HepG2 (cell line): ENCODE measurements around the gene SLC23A3. TPM values are rescaled to one million over a fixed set of nuclear protein-coding genes. Genes with fewer than 3 reads are reported as not detected.
A peak's percentile ranks its signal among the peaks of the same experiment; 100 is the strongest.

Experiments used
- BORCS8-MEF2B ChIP-seq: sonication (generic); formaldehyde crosslinking; IDR thresholded peaks from 2 replicates; pipeline ENCODE4 v1.8.0; 2022; ENCODE audit warnings: mild to moderate bottlenecking, missing genetic modification reagents
- CCDC6 ChIP-seq: sonication (generic); formaldehyde crosslinking; IDR thresholded peaks from 2 replicates; pipeline ENCODE4 v1.8.1; 2022; ENCODE audit warnings: mild to moderate bottlenecking, missing genetic modification reagents, moderate library complexity
- DRAP1 ChIP-seq: IDR thresholded peaks from 2 replicates; pipeline ENCODE4 v1.6.1; 2016; ENCODE audit warnings: missing genetic modification reagents, missing compliant biosample characterization
- FOXC1 ChIP-seq: sonication (generic); formaldehyde crosslinking; IDR thresholded peaks from 2 replicates; pipeline ENCODE4 v1.8.0; 2022; ENCODE audit warnings: mild to moderate bottlenecking, missing genetic modification reagents, borderline replicate concordance
- FOXP1 ChIP-seq, 2 experiments: fragments of 450-650 bp in 1 of 2; IDR thresholded peaks; 2 replicates each; pipeline ENCODE4 v1.6.1; 2017 to 2018; ENCODE audit warnings: antibody characterized with exemption in 1 of 2
- GTF2F1 ChIP-seq: fragments of 150-350 bp; IDR thresholded peaks from 2 replicates; pipeline ENCODE4 v1.6.1; 2014; ENCODE audit warnings: low read length
- NFYB ChIP-seq: sonication (generic); formaldehyde crosslinking; IDR thresholded peaks from 2 replicates; pipeline ENCODE4 v1.4.0; 2020; ENCODE audit warnings: missing genetic modification reagents
- POGZ ChIP-seq: sonication (generic); formaldehyde crosslinking; IDR thresholded peaks from 2 replicates; pipeline ENCODE4 v1.4.0; 2020; ENCODE audit warnings: mild to moderate bottlenecking, missing genetic modification reagents
- POLR2AphosphoS2 ChIP-seq: IDR thresholded peaks from 2 replicates; pipeline ENCODE4 v1.6.1; 2011; ENCODE audit warnings: low read depth, low read length, improper control_type of control experiment
- SAP130 ChIP-seq: IDR thresholded peaks from 2 replicates; pipeline ENCODE4 v1.6.1; 2016; ENCODE audit warnings: low read depth
- SETDB1 ChIP-seq: sonication (generic); formaldehyde crosslinking; IDR thresholded peaks from 2 replicates; pipeline ENCODE4 v1.5.1; 2020; ENCODE audit warnings: missing genetic modification reagents, mild to moderate bottlenecking, borderline replicate concordance
- ZBTB7A ChIP-seq: sonication (generic); formaldehyde crosslinking; IDR thresholded peaks from 2 replicates; pipeline ENCODE4 v1.8.0; 2022; ENCODE audit warnings: mild to moderate bottlenecking, missing genetic modification reagents
- ZFX ChIP-seq: sonication (generic); formaldehyde crosslinking; IDR thresholded peaks from 2 replicates; pipeline ENCODE4 v1.4.0; 2020; ENCODE audit warnings: mild to moderate bottlenecking, low read depth, missing genetic modification reagents, moderate library complexity
- ZNF574 ChIP-seq: sonication (generic); formaldehyde crosslinking; IDR thresholded peaks from 2 replicates; pipeline ENCODE4 v1.4.0; 2020; ENCODE audit warnings: missing genetic modification reagents
- polyA plus RNA-seq, 8 experiments: library from polyadenylated mRNA; depleted of rRNA in 3 of 8; stranded (reverse) in 7 of 8; unstranded in 1 of 8; fragments of >200 nt; fragmentation: Illumina TruSeq in 4 of 8; extraction: Trizol in 4 of 8; gene quantifications; 2 replicates each; pipeline versions ENCODE4 v1.2.1 to v1.2.3, GENCODE V29; 2011 to 2016; ENCODE audit warnings: low read depth in 4 of 8, missing spikeins in 1 of 8, mixed read lengths in 1 of 8; ENCODE audit not compliant: insufficient read depth in 1 of 8
- total RNA-seq, 5 experiments: library from RNA; depleted of rRNA; stranded (reverse); fragments of >200 nt; fragmentation: Illumina TruSeq; extraction: Trizol; gene quantifications; 2 replicates each; pipeline ENCODE4 v1.2.3, GENCODE V29; 2016; ENCODE audit warnings: low read depth in 1 of 5
- TF ChIP-seq, protein P1 (sequence below): sonication (generic); formaldehyde crosslinking; IDR thresholded peaks from 2 replicates; pipeline ENCODE4 v1.5.1; 2020; ENCODE audit warnings: mild to moderate bottlenecking, moderate library complexity, missing genetic modification reagents
- TF ChIP-seq, protein P2 (sequence below): IDR thresholded peaks from 2 replicates; pipeline ENCODE4 v1.6.1; 2016; ENCODE audit warnings: low read depth, control low read depth
- TF ChIP-seq, protein P3 (sequence below): sonication (generic); formaldehyde crosslinking; IDR thresholded peaks from 2 replicates; pipeline ENCODE4 v1.5.0; 2020; ENCODE audit warnings: mild to moderate bottlenecking, missing genetic modification reagents, borderline replicate concordance

SLC23A3 gene
- total and polyA plus RNA-seq, 2 of the 13 experiments (the other 11 are each of a cell fraction or from before 2014, with no cell fraction given), result 0.38 to 0.78 TPM

DNA sequence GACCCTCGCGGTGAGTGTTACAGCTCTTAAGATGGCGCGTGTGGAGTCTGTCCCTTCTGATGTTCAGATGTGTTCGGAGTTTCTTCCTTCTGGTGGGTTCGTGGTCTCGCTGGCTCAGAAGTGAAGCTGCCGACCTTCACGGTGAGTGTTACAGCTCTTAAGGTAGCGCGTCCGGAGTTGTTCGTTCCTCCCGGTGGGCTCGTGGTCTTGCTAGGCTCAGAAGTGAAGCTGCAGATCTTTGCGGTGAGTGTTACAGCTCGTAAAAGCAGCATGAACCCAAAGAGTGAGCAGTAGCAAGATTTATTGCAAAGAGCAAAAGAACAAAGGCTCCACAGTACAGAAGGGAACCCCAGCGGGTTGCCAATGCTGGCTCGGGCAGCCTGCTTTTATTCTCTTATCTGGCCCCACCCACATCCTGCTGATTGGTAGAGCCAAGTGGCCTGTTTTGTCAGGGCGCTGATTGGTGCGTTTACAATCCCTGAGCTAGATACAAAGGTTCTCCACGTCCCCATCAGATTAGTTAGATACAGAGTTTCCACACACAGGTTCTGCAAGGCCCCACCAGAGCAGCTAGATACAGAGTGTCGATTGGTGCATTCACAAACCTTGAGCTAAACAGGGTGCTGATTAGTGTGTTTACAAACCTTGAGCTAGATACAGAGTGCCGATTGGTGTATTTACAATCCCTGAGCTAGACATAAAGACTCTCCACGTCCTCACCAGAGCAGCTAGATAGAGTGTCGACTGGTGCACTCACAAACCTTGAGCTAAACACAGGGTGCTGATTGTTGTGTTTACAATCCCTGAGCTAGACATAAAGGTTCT, 30.9 kb upstream of the SLC23A3 start (continued):
- TF ChIP-seq, protein P1, sequence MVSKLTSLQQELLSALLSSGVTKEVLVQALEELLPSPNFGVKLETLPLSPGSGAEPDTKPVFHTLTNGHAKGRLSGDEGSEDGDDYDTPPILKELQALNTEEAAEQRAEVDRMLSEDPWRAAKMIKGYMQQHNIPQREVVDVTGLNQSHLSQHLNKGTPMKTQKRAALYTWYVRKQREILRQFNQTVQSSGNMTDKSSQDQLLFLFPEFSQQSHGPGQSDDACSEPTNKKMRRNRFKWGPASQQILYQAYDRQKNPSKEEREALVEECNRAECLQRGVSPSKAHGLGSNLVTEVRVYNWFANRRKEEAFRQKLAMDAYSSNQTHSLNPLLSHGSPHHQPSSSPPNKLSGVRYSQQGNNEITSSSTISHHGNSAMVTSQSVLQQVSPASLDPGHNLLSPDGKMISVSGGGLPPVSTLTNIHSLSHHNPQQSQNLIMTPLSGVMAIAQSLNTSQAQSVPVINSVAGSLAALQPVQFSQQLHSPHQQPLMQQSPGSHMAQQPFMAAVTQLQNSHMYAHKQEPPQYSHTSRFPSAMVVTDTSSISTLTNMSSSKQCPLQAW (CRISPR knock-in tag), result peak; percentile 39; the same call in 1 of the 2 replicates
- TF ChIP-seq ZBTB7A (CRISPR knock-in tag), result peak; percentile 36; the same call in 1 of the 2 replicates
- TF ChIP-seq ZFX (CRISPR knock-in tag), result 0 out of 2 replicates have a peak, but pooled peaks have one; percentile 16
- peak; percentile 72 for TF ChIP-seq POLR2AphosphoS2
- peak; percentile 68; the same call in 1 of the 2 replicates for TF ChIP-seq FOXP1 (IDR thresholded peaks at IDR 0.05)
- 0 out of 2 replicates have a peak, but pooled peaks have one; percentile 10 for TF ChIP-seq FOXP1 (CRISPR knock-in tag; IDR thresholded peaks at IDR 0.05)
- TF ChIP-seq SETDB1 (CRISPR knock-in tag), result peak; percentile 81
- peak; percentile 66 for TF ChIP-seq BORCS8-MEF2B (CRISPR knock-in tag)
- peak; percentile 68; the same call in 1 of the 2 replicates for TF ChIP-seq POGZ (CRISPR knock-in tag)
- TF ChIP-seq, protein P2, sequence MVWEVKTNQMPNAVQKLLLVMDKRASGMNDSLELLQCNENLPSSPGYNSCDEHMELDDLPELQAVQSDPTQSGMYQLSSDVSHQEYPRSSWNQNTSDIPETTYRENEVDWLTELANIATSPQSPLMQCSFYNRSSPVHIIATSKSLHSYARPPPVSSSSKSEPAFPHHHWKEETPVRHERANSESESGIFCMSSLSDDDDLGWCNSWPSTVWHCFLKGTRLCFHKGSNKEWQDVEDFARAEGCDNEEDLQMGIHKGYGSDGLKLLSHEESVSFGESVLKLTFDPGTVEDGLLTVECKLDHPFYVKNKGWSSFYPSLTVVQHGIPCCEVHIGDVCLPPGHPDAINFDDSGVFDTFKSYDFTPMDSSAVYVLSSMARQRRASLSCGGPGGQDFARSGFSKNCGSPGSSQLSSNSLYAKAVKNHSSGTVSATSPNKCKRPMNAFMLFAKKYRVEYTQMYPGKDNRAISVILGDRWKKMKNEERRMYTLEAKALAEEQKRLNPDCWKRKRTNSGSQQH, result peak; percentile 57; the same call in 1 of the 2 replicates
- TF ChIP-seq GTF2F1, result peak; percentile 84
- TF ChIP-seq, protein P3, sequence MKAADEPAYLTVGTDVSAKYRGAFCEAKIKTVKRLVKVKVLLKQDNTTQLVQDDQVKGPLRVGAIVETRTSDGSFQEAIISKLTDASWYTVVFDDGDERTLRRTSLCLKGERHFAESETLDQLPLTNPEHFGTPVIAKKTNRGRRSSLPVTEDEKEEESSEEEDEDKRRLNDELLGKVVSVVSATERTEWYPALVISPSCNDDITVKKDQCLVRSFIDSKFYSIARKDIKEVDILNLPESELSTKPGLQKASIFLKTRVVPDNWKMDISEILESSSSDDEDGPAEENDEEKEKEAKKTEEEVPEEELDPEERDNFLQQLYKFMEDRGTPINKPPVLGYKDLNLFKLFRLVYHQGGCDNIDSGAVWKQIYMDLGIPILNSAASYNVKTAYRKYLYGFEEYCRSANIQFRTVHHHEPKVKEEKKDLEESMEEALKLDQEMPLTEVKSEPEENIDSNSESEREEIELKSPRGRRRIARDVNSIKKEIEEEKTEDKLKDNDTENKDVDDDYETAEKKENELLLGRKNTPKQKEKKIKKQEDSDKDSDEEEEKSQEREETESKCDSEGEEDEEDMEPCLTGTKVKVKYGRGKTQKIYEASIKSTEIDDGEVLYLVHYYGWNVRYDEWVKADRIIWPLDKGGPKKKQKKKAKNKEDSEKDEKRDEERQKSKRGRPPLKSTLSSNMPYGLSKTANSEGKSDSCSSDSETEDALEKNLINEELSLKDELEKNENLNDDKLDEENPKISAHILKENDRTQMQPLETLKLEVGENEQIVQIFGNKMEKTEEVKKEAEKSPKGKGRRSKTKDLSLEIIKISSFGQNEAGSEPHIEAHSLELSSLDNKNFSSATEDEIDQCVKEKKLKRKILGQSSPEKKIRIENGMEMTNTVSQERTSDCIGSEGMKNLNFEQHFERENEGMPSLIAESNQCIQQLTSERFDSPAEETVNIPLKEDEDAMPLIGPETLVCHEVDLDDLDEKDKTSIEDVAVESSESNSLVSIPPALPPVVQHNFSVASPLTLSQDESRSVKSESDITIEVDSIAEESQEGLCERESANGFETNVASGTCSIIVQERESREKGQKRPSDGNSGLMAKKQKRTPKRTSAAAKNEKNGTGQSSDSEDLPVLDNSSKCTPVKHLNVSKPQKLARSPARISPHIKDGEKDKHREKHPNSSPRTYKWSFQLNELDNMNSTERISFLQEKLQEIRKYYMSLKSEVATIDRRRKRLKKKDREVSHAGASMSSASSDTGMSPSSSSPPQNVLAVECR (CRISPR knock-in tag), result peak; percentile 37; the same call in 1 of the 2 replicates
- TF ChIP-seq CCDC6 (CRISPR knock-in tag), result 0 out of 2 replicates have a peak, but pooled peaks have one; percentile 65
- TF ChIP-seq DRAP1 (CRISPR knock-in tag), result peak; percentile 46; the same call in 1 of the 2 replicates
- peak; percentile 84 for TF ChIP-seq NFYB (CRISPR knock-in tag)
- peak; percentile 28; the same call in 1 of the 2 replicates for TF ChIP-seq SAP130 (CRISPR knock-in tag)
- TF ChIP-seq ZNF574 (CRISPR knock-in tag), result peak; percentile 48
- TF ChIP-seq FOXC1 (CRISPR knock-in tag), result 0 out of 2 replicates have a peak, but pooled peaks have one; percentile 27
